NCI-H1417 (cell line): Measurements from ENCODE around the gene MROH8.

Source experiments
- DNase-seq, 3 experiments: peaks; one replicate each; lab custom pipeline; 2025; lab: John Stamatoyannopoulos, UW

MROH8 gene

DNA sequence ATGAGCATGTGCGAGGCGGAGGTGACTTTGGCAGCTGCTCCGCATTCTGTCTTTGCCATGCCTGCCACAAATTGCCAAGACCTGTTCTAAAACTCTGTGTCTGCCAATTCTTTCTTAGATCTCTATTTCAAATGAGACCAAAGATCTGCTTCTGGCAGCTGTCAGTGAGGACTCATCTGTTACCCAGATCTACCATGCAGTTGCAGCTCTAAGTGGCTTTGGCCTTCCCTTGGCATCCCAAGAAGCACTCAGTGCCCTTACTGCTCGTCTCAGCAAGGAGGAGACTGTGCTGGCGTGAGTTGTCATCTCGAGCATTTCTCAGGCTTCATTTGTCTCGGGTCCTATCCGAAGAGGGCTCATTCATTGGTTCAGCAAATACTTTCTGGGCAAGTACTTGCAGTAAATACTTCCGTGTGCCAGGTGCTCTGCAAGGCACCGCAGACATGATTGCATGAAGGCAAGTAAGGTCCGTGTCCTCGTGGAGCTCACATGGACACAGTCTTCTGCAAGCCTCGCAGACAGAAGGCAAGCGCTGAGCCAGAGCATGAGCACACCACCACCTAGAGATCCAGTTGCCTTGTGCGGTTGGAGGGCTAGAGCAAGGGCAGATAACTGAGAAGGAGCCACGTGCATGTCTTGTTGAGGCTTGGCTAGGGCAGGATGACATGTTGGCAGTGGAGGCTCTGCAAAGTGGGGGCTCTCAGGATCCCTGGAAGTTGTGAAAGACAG is 19.7 kb upstream of the MROH8 start:
- no peak for DNase-seq

DNA sequence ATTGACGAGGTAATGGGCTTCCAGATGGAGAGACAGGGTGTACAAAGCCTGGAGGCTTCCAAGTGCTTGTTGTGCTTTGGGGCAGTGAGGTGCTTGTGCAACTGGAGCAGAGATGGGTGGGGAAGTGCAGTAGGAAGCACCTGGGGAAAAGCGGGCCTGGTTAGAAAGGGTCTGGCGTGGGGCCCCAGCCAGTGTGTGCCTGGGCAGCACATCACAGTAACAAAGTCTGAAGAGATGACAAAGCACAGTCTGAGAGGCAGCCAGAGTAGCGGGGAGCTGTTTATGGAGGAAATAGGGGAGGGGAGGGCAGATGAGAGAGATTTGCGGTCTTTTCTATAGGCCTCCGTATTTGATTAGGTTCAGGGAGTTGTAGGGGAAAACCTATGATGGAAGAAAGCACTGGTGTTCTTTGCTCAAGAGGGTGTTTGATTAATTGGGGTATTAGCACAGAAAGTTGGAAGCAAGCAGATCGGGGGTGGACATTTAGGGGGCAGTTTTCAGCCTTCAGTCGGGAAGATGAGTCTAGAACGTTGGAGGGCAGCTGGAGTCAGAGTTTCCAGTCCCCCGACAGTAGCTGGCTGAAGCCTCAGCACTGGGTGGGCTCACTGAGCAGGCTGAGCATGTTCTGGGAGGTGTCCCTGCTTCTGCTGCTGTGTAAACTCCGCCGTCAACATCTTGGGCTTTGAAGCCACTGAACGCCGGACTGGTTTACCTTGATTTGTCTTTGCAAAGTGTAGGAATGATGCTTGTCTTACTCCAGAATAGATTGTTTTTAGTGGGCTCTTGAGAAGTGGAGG is 15.5 kb upstream of the MROH8 start:
- DNase-seq = no peak

DNA sequence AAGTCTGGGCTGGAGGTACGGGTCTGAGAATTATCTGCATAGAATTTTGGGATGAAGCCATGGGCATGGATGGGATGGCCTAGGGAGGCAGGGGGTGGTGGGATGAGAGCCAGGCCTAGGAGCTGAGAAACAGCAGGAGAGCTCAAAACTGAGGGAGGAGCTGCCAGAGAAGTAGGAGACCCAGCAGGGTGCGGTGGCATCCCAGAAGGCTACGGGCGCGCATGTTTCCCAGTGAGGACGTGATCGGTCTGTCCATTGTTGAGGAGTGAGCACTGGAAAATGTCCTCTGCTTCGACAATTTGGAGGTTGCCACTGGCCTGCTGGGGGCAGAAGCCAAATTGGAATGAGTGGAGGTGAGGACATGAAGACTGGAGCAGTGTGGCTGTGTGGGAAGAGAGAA is 14.5 kb upstream of the MROH8 start:
- DNase-seq = no peak

DNA sequence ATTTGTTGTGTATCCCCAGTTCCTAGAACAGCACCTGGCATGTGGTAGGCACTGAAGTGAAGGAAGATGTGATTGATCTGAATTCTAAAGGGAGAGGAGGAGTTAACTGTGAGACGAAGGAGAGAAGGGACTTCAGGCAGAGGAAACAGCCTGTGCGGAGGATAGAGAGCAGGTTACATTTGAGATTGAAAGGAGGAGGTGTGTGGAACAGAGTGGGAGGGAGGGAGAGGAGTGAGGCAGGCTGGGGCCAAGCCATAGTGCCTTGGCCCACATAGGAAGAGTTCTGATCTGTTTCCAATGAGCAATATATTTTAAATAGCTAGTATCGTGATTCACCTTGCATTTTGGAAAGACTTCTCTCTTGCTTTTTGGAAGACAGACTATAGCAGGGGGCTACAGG is 13.9 kb upstream of the MROH8 start:
- DNase-seq = no peak

DNA sequence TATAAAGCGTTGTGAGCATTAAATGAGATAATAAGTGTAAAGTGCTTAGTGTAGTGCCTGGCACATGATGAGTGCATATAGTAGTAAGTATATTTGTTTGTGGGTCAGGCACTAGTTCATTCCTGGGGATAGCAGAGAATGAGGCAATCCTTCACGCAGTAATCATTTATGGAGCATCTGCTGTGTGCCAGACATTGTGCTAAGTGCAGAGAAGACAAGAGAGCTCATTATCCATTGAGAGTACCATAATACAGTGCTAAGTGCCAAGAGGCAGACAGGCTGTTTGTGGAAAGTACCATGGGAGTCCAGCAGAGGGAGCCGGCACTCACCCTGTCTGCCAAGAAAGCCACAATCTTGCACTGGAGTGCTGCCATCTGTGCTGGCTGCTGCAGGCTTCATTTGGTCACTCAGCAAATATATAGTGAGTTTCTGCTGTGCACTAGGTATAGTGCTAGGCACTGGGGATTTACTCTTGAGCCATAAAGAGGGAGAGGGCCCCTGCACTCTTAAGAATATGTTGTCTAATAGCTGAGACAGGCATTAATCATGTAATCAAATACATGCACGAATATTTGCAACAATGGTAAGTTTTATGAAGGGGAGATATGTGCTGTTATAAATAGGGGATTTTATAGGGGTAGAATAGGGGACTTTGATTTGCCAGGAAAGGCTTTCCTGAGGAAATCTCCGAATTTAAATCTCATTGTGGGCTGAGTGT is 12.9 kb upstream of the MROH8 start:
- DNase-seq = peak; percentile 58 to 89 (median 73)

DNA sequence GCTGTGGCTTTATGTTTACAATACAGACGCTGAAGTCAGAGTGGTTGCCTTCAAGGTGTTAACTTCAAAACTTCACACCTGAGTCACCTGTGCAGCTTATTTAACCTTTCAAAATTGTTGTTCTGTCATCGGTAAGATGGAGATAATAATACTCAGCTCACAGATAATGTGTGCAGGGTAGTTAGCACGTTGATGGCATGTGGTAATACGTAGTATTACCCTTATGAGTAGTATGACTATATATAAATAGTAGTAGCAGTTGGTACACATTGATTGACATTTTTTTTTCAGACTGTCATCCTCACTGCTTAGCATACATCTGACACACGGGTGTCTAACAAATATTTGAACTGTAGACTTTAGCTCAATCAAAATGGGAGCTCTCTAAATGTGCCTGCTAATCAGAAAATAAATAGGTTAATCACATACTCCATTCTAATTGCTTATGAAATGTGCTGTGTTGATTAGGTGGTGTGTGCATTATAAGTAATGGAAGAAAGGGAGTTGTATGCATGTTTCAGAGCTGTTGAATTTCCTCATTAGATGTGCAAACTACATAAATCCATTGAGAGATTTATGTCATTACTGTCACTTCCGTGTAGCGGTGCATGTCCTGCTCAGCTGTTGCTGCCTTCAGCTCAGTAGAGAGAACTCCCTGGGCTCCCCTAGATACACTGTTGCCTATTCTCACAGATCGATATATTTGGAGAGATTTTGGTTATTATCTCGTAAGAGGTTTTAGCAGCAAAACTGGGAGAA is 11.2 kb upstream of the MROH8 start:
- peak in 1 of 3 experiments; percentile 55 for DNase-seq

DNA sequence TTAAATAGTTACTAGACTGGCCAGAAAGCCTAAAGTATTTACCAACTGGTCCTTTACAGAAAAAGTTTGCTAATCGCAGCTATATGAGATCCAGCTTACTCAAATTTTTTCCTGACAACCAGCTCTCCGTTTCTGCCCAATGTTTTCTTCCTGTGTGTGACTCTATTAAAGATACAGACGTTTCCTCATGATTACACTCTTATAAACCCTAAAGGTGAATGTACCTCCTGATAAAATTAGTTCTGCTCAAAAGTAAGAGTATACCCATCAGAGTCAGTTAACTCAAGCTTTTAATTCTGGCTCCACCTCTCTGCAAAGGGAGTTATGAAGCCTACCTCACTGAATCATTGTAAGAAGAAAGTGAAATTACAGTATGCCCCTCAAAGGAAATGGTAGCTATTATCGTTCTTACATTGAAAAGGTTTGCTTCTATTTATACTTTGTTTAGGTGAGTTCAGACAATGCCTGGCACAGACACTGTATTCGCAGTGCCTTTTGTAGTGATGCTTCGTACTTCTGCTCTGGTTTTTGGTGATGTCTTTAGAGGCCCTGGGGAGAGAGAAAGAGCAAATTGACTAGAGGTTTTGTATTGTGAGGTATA is 10.2 kb upstream of the MROH8 start:
- no peak for DNase-seq

DNA sequence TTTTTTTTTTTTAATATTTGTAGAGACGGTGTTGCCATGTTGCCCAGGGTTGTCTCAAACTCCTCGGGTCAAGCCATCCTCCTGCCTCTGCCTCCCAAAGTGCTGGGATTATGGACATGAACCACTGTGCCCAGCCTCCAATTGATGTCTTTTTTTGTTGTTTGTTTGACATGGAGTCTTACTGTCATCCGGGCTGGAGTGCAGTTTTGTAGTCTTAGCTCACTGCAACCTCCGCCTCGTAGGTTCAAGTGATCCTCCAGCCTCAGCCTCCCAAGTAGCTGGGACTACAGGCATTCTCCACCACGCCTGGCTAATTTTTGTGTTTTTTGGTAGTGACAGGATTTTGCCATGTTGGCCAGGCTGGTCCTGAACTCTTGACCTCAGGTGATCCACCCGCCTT is 9.4 kb upstream of the MROH8 start:
- no peak for DNase-seq

DNA sequence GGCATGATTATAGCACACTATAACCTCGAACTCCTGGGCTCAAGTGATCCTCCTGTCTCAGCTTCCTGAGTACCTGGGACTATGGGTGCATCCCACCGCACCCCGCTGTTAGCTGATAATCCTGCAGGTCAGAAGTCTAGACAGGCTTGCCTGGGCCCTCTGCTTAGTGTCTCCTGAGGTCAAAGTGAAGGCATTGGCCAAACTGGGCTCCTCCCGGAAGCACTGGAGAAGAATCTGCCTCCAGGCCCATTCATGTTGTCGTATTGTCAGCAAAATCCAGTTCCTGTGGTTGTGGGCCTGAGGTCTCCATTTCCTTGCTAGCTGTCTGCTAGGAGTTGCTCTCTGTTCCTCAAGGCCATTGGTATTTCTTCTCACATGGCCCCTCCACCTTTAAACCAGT is 6.3 kb upstream of the MROH8 start:
- no peak for DNase-seq

DNA sequence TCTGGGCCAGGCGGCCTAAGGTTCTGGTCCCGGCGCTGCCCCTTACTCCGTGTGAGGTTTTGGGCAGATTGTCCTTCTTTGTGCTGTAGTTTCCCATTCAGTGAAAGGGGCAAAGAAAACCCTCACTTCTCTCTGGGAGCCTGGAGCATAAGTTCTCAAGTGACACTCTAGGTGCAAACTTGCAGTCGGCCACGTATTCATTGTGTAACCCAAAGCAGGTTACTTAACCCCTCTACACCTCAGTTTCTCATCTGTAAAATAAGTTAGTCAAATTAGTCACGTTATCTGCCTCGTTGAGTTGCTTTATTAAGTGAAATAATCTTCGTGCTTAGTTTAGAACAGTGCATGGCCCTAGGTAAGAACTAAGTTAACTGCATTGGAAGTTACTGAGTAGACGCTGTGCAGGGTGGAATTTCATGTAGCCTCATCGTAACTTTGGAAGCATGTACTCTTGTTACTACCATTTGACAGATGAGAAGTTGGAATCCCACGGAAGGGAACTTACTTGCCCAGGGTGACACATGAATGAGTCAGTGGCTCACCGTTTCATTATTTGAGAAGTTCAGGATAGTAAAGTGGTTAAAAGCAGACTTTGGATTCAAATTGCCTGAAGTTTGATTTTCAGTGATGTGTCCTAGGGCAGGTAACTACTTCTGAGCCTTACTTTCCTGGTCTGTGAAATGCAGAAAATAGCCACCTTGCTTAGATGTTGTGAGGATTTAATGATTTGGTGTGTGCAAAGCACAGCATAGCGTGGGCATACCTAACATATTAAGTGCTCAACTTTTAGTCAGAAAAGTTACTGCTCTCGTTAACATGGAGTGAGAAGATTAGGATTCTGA is 556 bp upstream of the MROH8 start:
- DNase-seq = peak in 1 of 3 experiments; percentile 45

DNA sequence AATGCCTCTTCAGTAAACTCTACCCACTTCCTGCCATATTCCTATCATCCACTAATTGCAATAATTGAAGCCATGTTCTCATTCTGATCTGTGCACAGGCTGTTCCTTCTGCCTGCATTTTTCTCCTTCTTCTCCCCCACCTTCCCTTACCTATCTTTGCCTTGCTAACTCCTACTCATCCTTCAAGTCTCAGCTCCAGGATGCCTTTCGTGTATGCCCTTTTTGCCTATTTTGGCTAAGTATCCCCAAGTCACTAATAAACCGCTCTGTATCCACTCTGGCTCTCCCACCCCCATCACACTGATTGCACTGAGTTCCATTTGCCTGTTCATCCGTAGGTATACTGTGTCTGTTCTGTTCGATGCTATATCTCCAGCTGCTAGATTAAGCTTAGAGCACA is 6.5 kb downstream of the MROH8 start:
- no peak for DNase-seq

DNA sequence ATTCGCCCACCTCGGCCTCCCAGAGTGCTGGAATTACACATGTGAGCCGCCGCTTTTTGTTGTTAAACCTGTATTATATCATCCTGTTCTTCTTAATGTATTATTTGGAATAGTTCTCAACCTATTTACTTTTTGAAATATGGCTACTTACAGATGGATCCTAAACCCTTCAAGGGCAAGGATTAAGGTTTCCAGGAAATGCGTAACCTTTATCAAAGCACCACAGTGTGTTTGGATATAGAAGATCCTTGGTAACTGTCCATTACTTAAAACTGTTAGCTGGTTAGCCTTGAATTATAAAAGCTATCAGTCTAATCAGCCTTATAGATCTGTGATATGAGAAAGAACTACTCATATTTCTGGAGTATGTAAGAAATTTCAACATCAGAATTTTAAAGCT is 12.5 kb downstream of the MROH8 start:
- no peak for DNase-seq

DNA sequence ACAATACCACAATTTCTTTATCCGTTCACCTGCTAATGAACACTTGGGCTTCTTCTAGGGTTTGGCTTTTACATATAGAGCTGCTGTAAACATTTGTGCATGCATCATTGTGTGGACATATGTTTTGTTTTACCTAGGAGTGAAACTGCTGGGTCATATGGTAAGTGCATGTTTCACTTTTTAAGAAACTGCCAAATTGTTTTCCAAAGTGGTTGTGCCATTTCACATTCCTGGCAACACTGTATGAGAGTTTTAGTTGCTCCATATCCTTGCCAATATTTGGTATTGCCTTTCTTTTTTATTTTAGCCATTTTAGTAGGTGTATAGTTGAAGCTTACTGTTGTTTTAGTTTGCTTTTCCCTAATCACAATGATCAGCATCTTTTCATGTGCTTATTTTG is 14.3 kb downstream of the MROH8 start:
- DNase-seq = no peak

DNA sequence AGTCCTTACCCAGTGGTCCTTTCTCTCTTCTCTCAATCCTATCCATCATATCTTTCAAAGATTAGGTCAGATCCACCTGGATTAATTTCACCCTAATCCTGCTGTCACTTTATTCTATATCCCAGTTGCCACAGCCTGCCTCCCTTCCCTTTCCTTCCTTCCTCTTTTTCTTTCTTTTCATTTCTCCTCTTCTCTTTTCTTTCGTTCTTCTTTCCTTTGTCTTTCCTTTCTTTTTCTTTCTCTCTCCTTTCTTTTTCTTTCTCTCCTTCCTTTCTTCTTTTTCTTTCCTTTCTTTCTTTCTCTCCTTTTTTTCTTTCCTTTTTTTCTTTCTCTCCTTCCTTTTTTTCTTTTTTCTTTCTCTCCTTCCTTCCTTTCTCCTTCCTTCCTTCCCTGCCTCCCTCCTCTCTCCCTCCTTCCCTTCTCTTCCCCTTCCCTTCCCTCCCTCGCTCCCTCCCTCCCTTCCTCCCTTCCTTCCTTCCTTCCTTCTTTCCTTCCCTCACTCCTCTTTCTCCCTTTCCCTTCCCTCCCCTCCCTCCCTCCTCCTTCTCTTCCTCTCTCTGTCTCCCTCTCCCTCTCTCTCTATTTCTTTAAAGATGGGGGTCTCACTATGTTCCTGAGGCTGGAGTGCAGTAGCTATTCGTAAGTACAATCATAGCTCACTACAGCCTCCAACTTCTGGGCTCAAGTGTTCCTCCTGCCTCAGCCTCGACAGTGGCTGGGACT is 15.4 kb downstream of the MROH8 start:
- no peak for DNase-seq

DNA sequence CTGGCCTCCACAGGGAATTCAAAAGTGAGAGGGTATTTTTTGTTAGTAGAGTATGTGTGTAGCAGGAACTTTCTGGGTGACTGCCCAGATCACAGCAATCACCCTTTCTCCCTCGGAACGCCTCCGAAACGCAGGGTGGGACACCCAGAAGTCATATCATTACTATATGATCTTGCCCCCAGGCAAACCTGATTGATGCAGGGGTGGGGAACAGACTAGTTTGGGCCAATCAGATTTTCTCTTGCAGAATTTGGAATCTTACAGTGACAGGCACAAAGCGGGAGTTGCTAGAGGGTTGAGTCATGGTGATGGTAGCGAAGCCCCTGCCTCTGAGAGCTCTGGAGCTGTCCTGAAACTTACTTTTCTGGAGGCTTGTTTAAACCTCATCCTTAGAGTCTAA is 16.7 kb downstream of the MROH8 start:
- DNase-seq = no peak

DNA sequence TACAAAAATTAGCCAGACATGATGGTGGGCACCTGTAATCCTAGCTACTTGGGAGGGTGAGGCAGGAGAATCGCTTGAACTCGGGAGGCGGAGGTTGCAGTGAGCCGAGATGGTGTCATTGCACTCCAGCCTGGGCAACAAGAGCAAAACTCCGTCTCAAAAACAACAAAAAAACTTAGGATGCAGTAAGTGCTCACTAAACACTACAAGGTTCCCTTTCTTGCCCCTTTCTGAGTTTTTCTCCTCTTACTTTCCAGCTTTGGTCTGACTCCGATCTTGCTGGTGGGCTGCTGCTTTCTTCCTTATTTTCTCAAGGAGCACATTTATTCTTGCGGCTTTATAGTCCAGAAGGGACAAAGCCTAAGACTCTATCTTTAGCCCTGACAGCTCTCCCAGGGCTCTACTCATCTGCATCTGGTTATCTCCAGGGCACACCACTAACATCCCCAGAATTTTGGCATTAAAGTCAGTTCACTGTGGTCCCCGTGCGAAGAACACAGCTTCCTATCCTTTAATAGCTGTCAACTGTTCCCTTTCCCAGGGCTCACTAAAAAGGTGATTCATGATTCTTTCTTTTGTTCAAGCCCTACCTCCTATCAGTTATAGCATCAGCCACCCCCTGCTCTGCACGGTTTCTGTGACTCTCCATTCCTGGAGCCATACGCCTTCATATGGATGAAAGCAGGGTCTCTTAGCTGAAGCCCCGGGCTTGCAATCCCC is 17.4 kb downstream of the MROH8 start:
- DNase-seq = no peak

DNA sequence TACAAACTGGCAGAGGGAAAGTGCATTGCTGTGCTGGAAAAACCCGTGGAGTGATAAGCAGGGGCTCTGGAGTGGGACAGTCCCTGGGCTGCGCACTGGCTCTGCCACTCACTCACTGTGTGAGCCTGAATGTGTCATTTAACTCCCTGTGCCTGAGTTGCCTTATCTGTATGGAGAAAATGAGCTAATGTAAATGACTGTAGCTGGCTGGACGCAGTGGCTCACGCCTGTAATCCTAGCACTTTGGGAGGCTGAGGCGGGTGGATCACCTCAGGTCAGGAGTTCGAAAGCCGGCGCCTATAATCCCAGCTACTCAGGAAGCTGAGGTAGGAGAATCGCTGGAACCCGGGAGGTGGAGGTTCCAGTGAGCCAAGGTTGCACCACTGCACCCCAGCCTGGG is 18.7 kb downstream of the MROH8 start:
- DNase-seq = no peak

DNA sequence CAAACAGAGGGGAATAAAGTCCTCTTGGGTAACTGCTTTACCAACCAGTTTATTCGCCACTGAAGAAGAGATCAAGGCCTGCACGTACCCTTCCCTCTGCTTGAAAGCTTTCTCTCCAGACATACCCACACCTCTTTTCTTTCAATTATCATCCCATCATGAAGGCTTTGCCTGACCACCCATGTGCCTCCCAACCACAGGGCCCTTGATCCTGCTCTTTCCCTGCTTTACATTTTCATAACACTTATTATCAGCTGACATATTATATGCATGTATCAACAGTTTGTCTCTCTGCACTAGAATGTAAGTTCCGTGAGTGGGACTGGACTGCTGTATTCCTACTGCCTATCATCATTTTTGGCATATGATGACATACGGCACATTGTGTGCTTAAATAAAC is 21.1 kb downstream of the MROH8 start:
- no peak for DNase-seq

DNA sequence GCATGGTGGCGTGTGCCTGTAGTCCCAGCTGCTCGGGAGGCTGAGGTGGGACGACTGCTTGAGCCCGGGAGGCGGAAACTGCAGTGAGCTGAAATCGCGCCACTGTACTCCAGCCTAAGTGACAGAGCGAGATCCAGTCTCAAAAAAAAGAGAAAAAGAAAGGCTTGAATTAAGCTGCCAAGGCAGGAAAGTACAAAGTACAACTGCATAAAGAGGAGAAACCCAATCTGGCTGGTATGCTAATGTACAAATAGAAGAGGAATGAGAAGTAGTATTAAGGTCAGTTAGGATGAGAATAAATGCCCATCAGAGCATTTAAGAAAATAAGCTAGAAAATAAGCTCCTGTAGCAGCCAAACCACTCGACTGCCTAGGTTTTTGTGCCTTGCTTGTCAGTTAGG is 23.4 kb downstream of the MROH8 start:
- DNase-seq = no peak
